H1 (cell line): ENCODE data around the gene FASTKD3. TPM values are rescaled to one million over a fixed set of nuclear protein-coding genes. Genes with fewer than 3 reads are reported as not detected.

ENCODE experiments used
- CTCF ChIA-PET: fragments of 300-600 bp; sonication (Branson Sonifier 250); formaldehyde crosslinking; loops from one replicate; lab custom pipeline; 2021; ENCODE audit not compliant: partially characterized antibody; lab: Charles Lee
- POLR2A ChIA-PET: fragments of 300-600 bp; sonication (Branson Sonifier 250); formaldehyde crosslinking; loops from one replicate; lab custom pipeline; 2021; ENCODE audit warnings: inconsistent platforms; ENCODE audit not compliant: partially characterized antibody; lab: Charles Lee
- DNase-seq, 2 experiments: peaks; one replicate each; pipeline versions ENCODE4 v3.0.0 to v3.0.0-alpha.2; 2010 to 2022; ENCODE audit warnings: low spot score in 2 of 2, low read depth in 1 of 2, mixed read lengths in 1 of 2
- FAIRE-seq: peaks from 2 replicates; lab custom pipeline; 2011; peaks lifted over from hg19 to GRCh38; lab: Jason Lieb, UNC
- H2AFZ ChIP-seq: 2 replicates; pipeline ENCODE4 v1.8.1; 2012; ENCODE audit warnings: low read length, inconsistent platforms
- H2AK5ac ChIP-seq: 2 replicates; pipeline ENCODE4 v1.6.1; 2013; ENCODE audit warnings: low read depth, low read length
- H2BK120ac ChIP-seq: replicated peaks from 2 replicates; pipeline ENCODE3; 2013; ENCODE audit warnings: low read depth, low read length, inconsistent platforms
- H2BK12ac ChIP-seq: 2 replicates; pipeline ENCODE4 v1.6.1; 2013; ENCODE audit warnings: low read depth, low read length
- H2BK15ac ChIP-seq: 2 replicates; pipeline ENCODE4 v1.6.1; 2013; ENCODE audit warnings: low read length
- H2BK20ac ChIP-seq: 2 replicates; pipeline ENCODE4 v1.6.1; 2013; ENCODE audit warnings: low read length
- H2BK5ac ChIP-seq: 2 replicates; pipeline ENCODE4 v1.6.1; 2013; ENCODE audit warnings: low read depth, low read length
- H3K14ac ChIP-seq: 2 replicates; pipeline ENCODE4 v1.6.1; 2013; ENCODE audit warnings: inconsistent platforms; ENCODE audit not compliant: insufficient read length
- H3K18ac ChIP-seq: 2 replicates; pipeline ENCODE4 v1.6.1; 2013; ENCODE audit warnings: low read length; ENCODE audit errors: extremely low read depth
- H3K23ac ChIP-seq: 2 replicates; pipeline ENCODE4 v1.6.1; 2013; ENCODE audit warnings: inconsistent platforms; ENCODE audit not compliant: insufficient read length
- H3K23me2 ChIP-seq: 2 replicates; pipeline ENCODE4 v1.6.1; 2013; ENCODE audit warnings: low read depth, low read length
- H3K27ac ChIP-seq: 2 replicates; pipeline ENCODE4 v1.6.1; 2011; ENCODE audit warnings: low read depth, low read length, inconsistent platforms
- H3K27me3 ChIP-seq, 4 experiments: replicated peaks in 1 of 4; 1 replicate in 1 of 4; 2 replicates in 3 of 4; pipeline versions ENCODE4 v1.6.1 to v1.8.1; 2011 to 2013; ENCODE audit warnings: low read length in 3 of 4, mild to moderate bottlenecking in 3 of 4, inconsistent platforms in 2 of 4, mixed read lengths in 2 of 4, moderate library complexity in 1 of 4; ENCODE audit not compliant: control insufficient read depth in 3 of 4, insufficient read depth in 3 of 4; ENCODE audit errors: extremely low read depth in 1 of 4
- H3K36me3 ChIP-seq, 4 experiments: 2 replicates each; pipeline versions ENCODE4 v1.6.1 to v1.8.1; 2011 to 2013; ENCODE audit warnings: mild to moderate bottlenecking in 4 of 4, low read length in 3 of 4, moderate library complexity in 2 of 4, control low read depth in 1 of 4, inconsistent platforms in 1 of 4; ENCODE audit not compliant: insufficient read depth in 4 of 4, control insufficient read depth in 2 of 4
- H3K4ac ChIP-seq: replicated peaks from 2 replicates; pipeline ENCODE3; 2013; ENCODE audit warnings: low read length, low read depth, mixed read lengths, inconsistent platforms; ENCODE audit not compliant: insufficient read length
- H3K4me1 ChIP-seq, 4 experiments: replicated peaks in 1 of 4; 1 replicate in 1 of 4; 2 replicates in 3 of 4; pipeline versions ENCODE4 v1.6.1 to v1.8.1; 2011 to 2013; ENCODE audit warnings: low read length in 3 of 4, inconsistent platforms in 2 of 4, mixed read lengths in 1 of 4; ENCODE audit not compliant: insufficient read depth in 4 of 4, control insufficient read depth in 3 of 4
- H3K4me2 ChIP-seq, 2 experiments: 2 replicates each; pipeline versions ENCODE4 v1.6.1 to v1.8.1; 2011 to 2013; ENCODE audit warnings: low read depth in 2 of 2, low read length in 2 of 2, control low read depth in 1 of 2, inconsistent platforms in 1 of 2, mild to moderate bottlenecking in 1 of 2; ENCODE audit not compliant: insufficient read depth in 1 of 2
- H3K4me3 ChIP-seq, 4 experiments: fragments of 200-600, 300-600 bp in 1 of 4; sonication (generic), shearing (Covaris generic), sonication (Bioruptor Twin) in 1 of 4; 2 replicates each; pipeline versions ENCODE4 v1.5.1 to v1.8.1; 2011 to 2016; ENCODE audit warnings: low read length in 4 of 4, low read depth in 3 of 4, control low read depth in 2 of 4, inconsistent platforms in 2 of 4, mild to moderate bottlenecking in 2 of 4, mixed read lengths in 1 of 4, moderate library complexity in 1 of 4; ENCODE audit not compliant: insufficient read depth in 2 of 4; ENCODE audit errors: extremely low read depth in 1 of 4
- H3K56ac ChIP-seq: replicated peaks from 2 replicates; pipeline ENCODE3; 2013; ENCODE audit warnings: low read depth, mild to moderate bottlenecking, mixed read lengths, low read length, inconsistent platforms; ENCODE audit not compliant: insufficient read length
- H3K79me1 ChIP-seq: 2 replicates; pipeline ENCODE4 v1.6.1; 2013; ENCODE audit warnings: low read depth, low read length, control low read depth
- H3K79me2 ChIP-seq, 2 experiments: 2 replicates each; pipeline versions ENCODE4 v1.6.1 to v1.8.1; 2012 to 2013; ENCODE audit warnings: low read length in 2 of 2, mild to moderate bottlenecking in 2 of 2, inconsistent platforms in 1 of 2; ENCODE audit not compliant: insufficient read depth in 2 of 2, control insufficient read depth in 1 of 2
- H3K9ac ChIP-seq, 4 experiments: replicated peaks in 1 of 4; 1 replicate in 1 of 4; 2 replicates in 3 of 4; pipeline versions ENCODE4 v1.6.1 to v1.8.1; 2011 to 2013; ENCODE audit warnings: low read depth in 3 of 4, low read length in 3 of 4, control low read depth in 2 of 4, mild to moderate bottlenecking in 2 of 4, moderate library complexity in 2 of 4, inconsistent platforms in 1 of 4; ENCODE audit errors: extremely low read depth in 1 of 4
- H3K9me3 ChIP-seq, 2 experiments: 2 replicates each; pipeline versions ENCODE4 v1.6.1 to v1.8.1; 2012 to 2013; ENCODE audit warnings: mild to moderate bottlenecking in 2 of 2, moderate library complexity in 2 of 2, control low read depth in 1 of 2, inconsistent platforms in 1 of 2, low read depth in 1 of 2, low read length in 1 of 2, mixed read lengths in 1 of 2; ENCODE audit not compliant: insufficient read depth in 2 of 2
- H4K20me1 ChIP-seq, 2 experiments: replicated peaks in 1 of 2; 2 replicates each; pipeline versions ENCODE3 to v1.8.1; 2011 to 2013; ENCODE audit warnings: inconsistent platforms in 2 of 2, low read length in 2 of 2, mild to moderate bottlenecking in 1 of 2; ENCODE audit not compliant: insufficient read depth in 2 of 2, control insufficient read depth in 1 of 2
- H4K5ac ChIP-seq: 2 replicates; pipeline ENCODE4 v1.6.1; 2013; ENCODE audit warnings: low read length, low read depth, mixed read lengths, inconsistent platforms; ENCODE audit not compliant: insufficient read length
- H4K8ac ChIP-seq: 2 replicates; pipeline ENCODE4 v1.8.0; 2013; ENCODE audit warnings: mild to moderate bottlenecking, moderate library complexity, low read length, inconsistent platforms; ENCODE audit not compliant: insufficient read depth; ENCODE audit errors: extremely low read depth
- H4K91ac ChIP-seq: replicated peaks from 2 replicates; pipeline ENCODE3; 2013; ENCODE audit warnings: low read length, mixed read lengths, inconsistent platforms; ENCODE audit not compliant: insufficient read length
- BACH1 ChIP-seq: IDR thresholded peaks from 2 replicates; pipeline ENCODE4 v1.6.1; 2012; ENCODE audit warnings: low read length, improper control_type of control experiment
- GABPA ChIP-seq: IDR thresholded peaks from 2 replicates; pipeline ENCODE4 v1.6.1; 2011; ENCODE audit warnings: mild to moderate bottlenecking, low read length, moderate library complexity, borderline replicate concordance; ENCODE audit not compliant: insufficient read depth
- HDAC6 ChIP-seq: IDR thresholded peaks from one replicate; pipeline ENCODE4 v1.7.1; 2012; ENCODE audit warnings: low read depth, mild to moderate bottlenecking, inconsistent platforms, low read length, moderate library complexity
- KDM4A ChIP-seq: IDR thresholded peaks from one replicate; pipeline ENCODE4 v1.7.1; 2012; ENCODE audit warnings: low read depth, mild to moderate bottlenecking, moderate library complexity, low read length, inconsistent platforms; ENCODE audit not compliant: severe bottlenecking
- MAX ChIP-seq: IDR thresholded peaks from 2 replicates; pipeline ENCODE4 v1.6.1; 2012; ENCODE audit warnings: inconsistent platforms
- PHF8 ChIP-seq: fragments of 200-600 bp; sonication (generic); conservative IDR thresholded peaks from 2 replicates; pipeline ENCODE4 v1.7.1; 2012; ENCODE audit warnings: low read depth, mild to moderate bottlenecking, inconsistent platforms, low read length, moderate library complexity
- POLR2AphosphoS5 ChIP-seq: IDR thresholded peaks from 2 replicates; pipeline ENCODE4 v1.6.1; 2011; ENCODE audit warnings: low read depth, low read length
- RNF2 ChIP-seq: fragments of 200-900, 300-1000 bp; sonication (generic); IDR thresholded peaks from 2 replicates; pipeline ENCODE4 v1.7.1; 2016; ENCODE audit warnings: borderline replicate concordance, low read depth, mild to moderate bottlenecking, antibody characterized with exemption, low read length; ENCODE audit not compliant: poor library complexity, severe bottlenecking; ENCODE audit errors: missing control alignments
- SAP30 ChIP-seq: fragments of 300-600 bp; sonication (generic); IDR thresholded peaks from 2 replicates; pipeline ENCODE4 v1.7.1; 2012; ENCODE audit warnings: low read length, moderate library complexity, mild to moderate bottlenecking, inconsistent platforms; ENCODE audit not compliant: insufficient read depth, insufficient replicate concordance
- SP2 ChIP-seq: IDR thresholded peaks from 2 replicates; pipeline ENCODE4 v1.6.1; 2012; ENCODE audit warnings: mild to moderate bottlenecking, low read length, inconsistent platforms
- SP4 ChIP-seq: IDR thresholded peaks from 2 replicates; pipeline ENCODE4 v1.6.1; 2012; ENCODE audit warnings: low read length, inconsistent platforms
- TBP ChIP-seq: IDR thresholded peaks from 2 replicates; pipeline ENCODE4 v1.6.1; 2011; ENCODE audit warnings: low read depth, low read length, improper control_type of control experiment
- TCF12 ChIP-seq: IDR thresholded peaks from 2 replicates; pipeline ENCODE4 v1.6.1; 2011; ENCODE audit warnings: low read depth, mild to moderate bottlenecking, low read length
- WGBS, 2 experiments: shearing (Covaris generic) in 1 of 2; methylation state at CpG; one replicate each; pipeline versions ENCODE4 v1.1.6 to v1.1.7; 2013 to 2015; ENCODE audit warnings: low lambda C conversion rate in 2 of 2, mixed read lengths in 2 of 2, inconsistent platforms in 1 of 2, low coverage in 1 of 2, missing lambda C conversion rate in 1 of 2; ENCODE audit not compliant: insufficient replicate concordance in 2 of 2, insufficient coverage in 1 of 2, insufficient read length in 1 of 2; ENCODE audit errors: extremely low coverage in 1 of 2, missing lambda C conversion rate in 1 of 2; 5-methylcytosine and 5-hydroxymethylcytosine counted together
- polyA plus RNA-seq, 7 experiments: library from polyadenylated mRNA; depleted of rRNA in 3 of 7; stranded (reverse) in 5 of 7; unstranded in 2 of 7; fragments of >200 nt in 5 of 7; fragments of 200-250 nt in 2 of 7; gene quantifications; 1 replicate in 5 of 7; 2 replicates in 1 of 7; 4 replicates in 1 of 7; pipeline versions ENCODE4 v1.2.1 to v1.2.3, GENCODE V29; 2011 to 2013; ENCODE audit warnings: missing spikeins in 2 of 7, mixed read lengths in 2 of 7
- total RNA-seq: library from RNA; stranded (reverse); fragmentation: NEBNext Ultra II Directional; extraction: Animal tissue kit (Norgen Biotek cat#: 25700); gene quantifications from 2 replicates; pipeline ENCODE4 v1.2.1, GENCODE V29; 2021

The FASTKD3 gene
- total and polyA plus RNA-seq, 2 of the 8 experiments (the other 6 are each of a cell fraction or from before 2014, with no cell fraction given), result 5.6 to 7.6 TPM

- Histone ChIP-seq H2BK15ac (no peak overlapping the region), H3K4me1 (no peaks in the 10 kb centered on the region), H3K79me2 (peaks cover 0 to 2% of the 10 kb centered on the region in 2 experiments; a peak in 1 of 4 replicates), H3K9ac (no peak overlapping the region), H2AFZ (no peak overlapping the region), H3K4ac (no peak overlapping the region), H2BK12ac (no peak overlapping the region), H4K91ac (no peak overlapping the region), H3K14ac (no peak overlapping the region), H4K8ac (no peak overlapping the region), H3K27me3 (no peaks in the 10 kb centered on the region), H2BK20ac (no peak overlapping the region), H3K27ac (no peak overlapping the region), H3K36me3 (peaks cover 12 to 72% (median 32%) of the 10 kb centered on the region in 4 experiments), H4K20me1 (peaks cover 0 to 2% of the 10 kb centered on the region in 2 experiments), H2BK120ac (no peak overlapping the region), H3K4me3 (no peak overlapping the region), H3K4me2 (no peak overlapping the region), H4K5ac (no peak overlapping the region), H3K9me3 (no peaks in the 10 kb centered on the region), H3K23me2 (no peaks in the 10 kb centered on the region), H2AK5ac (no peak overlapping the region), H3K56ac (no peak overlapping the region), H3K79me1 (no peaks in the 10 kb centered on the region), H3K18ac (no peak overlapping the region), H2BK5ac (no peak overlapping the region), H3K23ac (no peak overlapping the region)
- WGBS, 2 experiments, result 92% methylated on average over 9 of the region's 9 CpGs; no CpG with 5 or more reads in 1 of the 2 experiments
- DNase-seq (no peak), FAIRE-seq (no peak)
- TF ChIP-seq RNF2 (no peak), KDM4A (no peak), HDAC6 (no peak), BACH1 (no peak), TCF12 (no peak), GABPA (no peak), SP4 (no peak), PHF8 (no peak), MAX (no peak), SP2 (no peak), SAP30 (no peak), TBP (no peak), POLR2AphosphoS5 (no peak)
- CTCF ChIA-PET, result interaction anchor here (0.5 to 2.4 kb wide), 3 partner anchors 29 to 57 kb away, joined by 3 to 7 read pairs (median 3); no protein-coding TSS in a partner anchor
- POLR2A ChIA-PET, result no interaction called here
Observed at GRCh38 chr5:7888901-7889300, 20.1 kb upstream of the FASTKD3 start.
